Measurements from ENCODE around the gene MAPRE3. TPM values are rescaled to one million over a fixed set of nuclear protein-coding genes. Genes with fewer than 3 reads are reported as not detected.

Gene MAPRE3
- total and polyA plus RNA-seq, 2 donors (not counting 3 experiments of a cell fraction or from before 2014, with no cell fraction given) = 4.4 to 6.1 TPM

- FAIRE-seq = no peak
- TF ChIP-seq MAX (IDR thresholded peaks at IDR 0.05; ENCODE audit: insufficient read depth, insufficient read length) (no peak), POLR2AphosphoS5 (IDR thresholded peaks at IDR 0.05; ENCODE audit: insufficient read depth, low read depth, low read length) (no peak), MYC (IDR thresholded peaks at IDR 0.05; ENCODE audit: low read depth, low read length) (no peak), FOS (IDR thresholded peaks at IDR 0.05; ENCODE audit: borderline replicate concordance, insufficient read depth, low read length) (no peak), JUN (IDR thresholded peaks at IDR 0.05; ENCODE audit: borderline replicate concordance, insufficient read depth, insufficient read length, low read depth) (no peak), GATA2 (IDR thresholded peaks at IDR 0.05; ENCODE audit: insufficient read depth, insufficient read length, low read depth, low read length) (no peak), EZH2 (IDR thresholded peaks at IDR 0.05; ENCODE audit: borderline replicate concordance, low read depth, low read length, severe bottlenecking) (no peak), POLR2A (IDR thresholded peaks at IDR 0.05; ENCODE audit: low read depth, low read length) (no peak)
- TF ChIP-seq, protein P1, sequence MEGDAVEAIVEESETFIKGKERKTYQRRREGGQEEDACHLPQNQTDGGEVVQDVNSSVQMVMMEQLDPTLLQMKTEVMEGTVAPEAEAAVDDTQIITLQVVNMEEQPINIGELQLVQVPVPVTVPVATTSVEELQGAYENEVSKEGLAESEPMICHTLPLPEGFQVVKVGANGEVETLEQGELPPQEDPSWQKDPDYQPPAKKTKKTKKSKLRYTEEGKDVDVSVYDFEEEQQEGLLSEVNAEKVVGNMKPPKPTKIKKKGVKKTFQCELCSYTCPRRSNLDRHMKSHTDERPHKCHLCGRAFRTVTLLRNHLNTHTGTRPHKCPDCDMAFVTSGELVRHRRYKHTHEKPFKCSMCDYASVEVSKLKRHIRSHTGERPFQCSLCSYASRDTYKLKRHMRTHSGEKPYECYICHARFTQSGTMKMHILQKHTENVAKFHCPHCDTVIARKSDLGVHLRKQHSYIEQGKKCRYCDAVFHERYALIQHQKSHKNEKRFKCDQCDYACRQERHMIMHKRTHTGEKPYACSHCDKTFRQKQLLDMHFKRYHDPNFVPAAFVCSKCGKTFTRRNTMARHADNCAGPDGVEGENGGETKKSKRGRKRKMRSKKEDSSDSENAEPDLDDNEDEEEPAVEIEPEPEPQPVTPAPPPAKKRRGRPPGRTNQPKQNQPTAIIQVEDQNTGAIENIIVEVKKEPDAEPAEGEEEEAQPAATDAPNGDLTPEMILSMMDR (IDR thresholded peaks at IDR 0.05; ENCODE audit: extremely low read depth in 1 of 2, insufficient read depth in 1 of 2, low read depth in 1 of 2, low read length in 2 of 2) = no peak
- Histone ChIP-seq H3K27ac (ENCODE audit: insufficient read depth, low read depth, low read length) (no peak overlapping the region), H3K27me3 (ENCODE audit: control insufficient read depth in 2 of 2, insufficient read depth in 2 of 2, low read length in 2 of 2) (no peaks in the 10 kb centered on the region), H3K79me2 (ENCODE audit: control insufficient read depth, insufficient read depth, low read length) (peaks cover under 1% of the 10 kb centered on the region), H2AFZ (ENCODE audit: low read depth, low read length) (no peak overlapping the region), H4K20me1 (replicated peaks; ENCODE audit: control insufficient read depth, extremely low read depth, insufficient read depth, low read length) (no peaks in the 10 kb centered on the region), H3K9me1 (replicated peaks; ENCODE audit: control insufficient read depth, extremely low read depth, insufficient read depth, low read length) (no peaks in the 10 kb centered on the region), H3K4me1 (ENCODE audit: control insufficient read depth, extremely low read depth, insufficient read depth, low read length) (no peaks in the 10 kb centered on the region), H3K36me3 (ENCODE audit: control insufficient read depth in 2 of 2, extremely low read depth in 1 of 2, insufficient read depth in 2 of 2, low read length in 2 of 2) (peaks cover 32 to 63% of the 10 kb centered on the region in 2 experiments), H3K4me3 (replicated peaks in 1 of 3; ENCODE audit: insufficient read depth in 1 of 3, low read depth in 1 of 3, low read length in 3 of 3) (no peak overlapping the region), H3K9ac (replicated peaks; ENCODE audit: extremely low read depth, insufficient read depth, low read length) (no peak overlapping the region), H3K4me2 (ENCODE audit: insufficient read depth, low read length) (no peak overlapping the region), H3K9me3 (replicated peaks; ENCODE audit: control insufficient read depth, insufficient read depth, low read length) (no peaks in the 10 kb centered on the region)
- POLR2A ChIA-PET = no interaction called here
- intact Hi-C loops (cut with micrococcal nuclease) (no loop called here), dilution Hi-C loops (cut with MboI; ENCODE audit: extremely low pct_ligation_motif_present, low sequenced_read_pairs) (no loop called here)
- no peak for DNase-seq (ENCODE audit: low read depth, low spot score)
- BruUV-seq (replicated peaks) = no TSS peak
- CTCF ChIA-PET = interaction anchor here (0.9 to 1.1 kb wide), 2 partner anchors 79 to 194 kb away, joined by 3 read pairs; no protein-coding TSS in a partner anchor
Measured at GRCh38 chr2:27040282-27040681, 69.8 kb downstream of the MAPRE3 start.

All from endothelial cell of umbilical vein (primary cell).